Measurements from ENCODE around the gene ACSF3. TPM values are rescaled to one million over a fixed set of nuclear protein-coding genes. Genes with fewer than 3 reads are reported as not detected.

Gene ACSF3
- total RNA-seq, 4 donors from 2014 or later, result 26.1 to 55.1 (median 32.5) TPM

- no peaks in the 10 kb centered on the region for H3K27me3 ChIP-seq
- H3K9me3 ChIP-seq, result no peaks in the 10 kb centered on the region
- 89% methylated on average over 5 of the region's 5 CpGs for WGBS
- DNase-seq (ENCODE audit: low spot score in 2 of 2), result no peak
- H3K4me3 ChIP-seq, result no peak overlapping the region
- H3K27ac ChIP-seq, result no peak overlapping the region
- TF ChIP-seq POLR2A (IDR thresholded peaks at IDR 0.05) (no peak), POLR2AphosphoS5 (IDR thresholded peaks at IDR 0.05) (no peak), CTCF (IDR thresholded peaks at IDR 0.05) (no peak), EP300 (IDR thresholded peaks at IDR 0.05) (no peak)
- no peaks in the 10 kb centered on the region for H3K4me1 ChIP-seq
- H3K36me3 ChIP-seq, result peaks cover 64% of the 10 kb centered on the region
Measured at GRCh38 chr16:89108416-89108815, 14.8 kb downstream of the ACSF3 start.

- 94% methylated on average over 14 of the region's 14 CpGs for WGBS
Measured at GRCh38 chr16:89110641-89111040, 17.0 kb downstream of the ACSF3 start.

GRCh38 chr16:89111263-89111662 is 17.6 kb downstream of the ACSF3 start:
- H3K4me1 ChIP-seq, result peaks cover 14% of the 10 kb centered on the region
- peaks cover 56% of the 10 kb centered on the region for H3K36me3 ChIP-seq
- 96% methylated on average over 22 of the region's 22 CpGs for WGBS
- H3K27ac ChIP-seq, result no peak overlapping the region
- DNase-seq (ENCODE audit: low spot score in 2 of 2), result no peak
- H3K9me3 ChIP-seq, result no peaks in the 10 kb centered on the region
- no peaks in the 10 kb centered on the region for H3K27me3 ChIP-seq
- no peak for TF ChIP-seq POLR2AphosphoS5 (IDR thresholded peaks at IDR 0.05)
- no peak for TF ChIP-seq POLR2A (IDR thresholded peaks at IDR 0.05)
- no peak for TF ChIP-seq EP300 (IDR thresholded peaks at IDR 0.05)
- TF ChIP-seq CTCF (IDR thresholded peaks at IDR 0.05), result no peak
- H3K4me3 ChIP-seq, result no peak overlapping the region

More at GRCh38 chr16:89110641-89111040, 17.0 kb downstream of the ACSF3 start:
- no peaks in the 10 kb centered on the region for H3K9me3 ChIP-seq
- DNase-seq (ENCODE audit: low spot score in 2 of 2), result no peak
- peaks cover 14% of the 10 kb centered on the region for H3K4me1 ChIP-seq
- no peak overlapping the region for H3K27ac ChIP-seq
- TF ChIP-seq POLR2AphosphoS5 (IDR thresholded peaks at IDR 0.05), result no peak
- no peak for TF ChIP-seq EP300 (IDR thresholded peaks at IDR 0.05)
- no peak for TF ChIP-seq CTCF (IDR thresholded peaks at IDR 0.05)
- TF ChIP-seq POLR2A (IDR thresholded peaks at IDR 0.05), result no peak
- peaks cover 58% of the 10 kb centered on the region for H3K36me3 ChIP-seq
- H3K4me3 ChIP-seq, result no peak overlapping the region
- no peaks in the 10 kb centered on the region for H3K27me3 ChIP-seq

- no peaks in the 10 kb centered on the region for H3K27me3 ChIP-seq
- no peak for DNase-seq (ENCODE audit: low spot score in 2 of 2)
- peaks cover 14% of the 10 kb centered on the region for H3K4me1 ChIP-seq
- WGBS, result 80% methylated on average over 24 of the region's 26 CpGs
- H3K9me3 ChIP-seq, result no peaks in the 10 kb centered on the region
- no peak overlapping the region for H3K4me3 ChIP-seq
- peaks cover 59% of the 10 kb centered on the region for H3K36me3 ChIP-seq
- TF ChIP-seq CTCF (IDR thresholded peaks at IDR 0.05) (no peak), EP300 (IDR thresholded peaks at IDR 0.05) (no peak), POLR2AphosphoS5 (IDR thresholded peaks at IDR 0.05) (no peak), POLR2A (IDR thresholded peaks at IDR 0.05) (no peak)
- H3K27ac ChIP-seq, result no peak overlapping the region
Measured at GRCh38 chr16:89112377-89113151, 18.9 kb downstream of the ACSF3 start.

- Histone ChIP-seq H3K36me3 (peaks cover 62% of the 10 kb centered on the region), H3K4me3 (no peak overlapping the region), H3K4me1 (peaks cover 14% of the 10 kb centered on the region), H3K27ac (no peak overlapping the region), H3K9me3 (no peaks in the 10 kb centered on the region), H3K27me3 (no peaks in the 10 kb centered on the region)
- TF ChIP-seq POLR2AphosphoS5 (IDR thresholded peaks at IDR 0.05), result no peak
- no peak for TF ChIP-seq EP300 (IDR thresholded peaks at IDR 0.05)
- no peak for TF ChIP-seq CTCF (IDR thresholded peaks at IDR 0.05)
- TF ChIP-seq POLR2A (IDR thresholded peaks at IDR 0.05), result no peak
- 92% methylated on average over 8 of the region's 12 CpGs for WGBS
- DNase-seq (ENCODE audit: low spot score in 2 of 2), result no peak
Measured at GRCh38 chr16:89113152-89113547, 19.5 kb downstream of the ACSF3 start.
